Activated naive CD4-positive, alpha-beta T cell treated with anti-CD3 and anti-CD28 coated beads, Interleukin-2, amount 50 U/mL, for 72 hours (primary cell): ENCODE results near the gene HECTD4. TPM values are rescaled to one million over a fixed set of nuclear protein-coding genes. Genes with fewer than 3 reads are reported as not detected.
A peak's percentile ranks its signal among the peaks of the same experiment; 100 is the strongest.
"Not testable (repeated sequence)": the region's sequence is repeated elsewhere in the genome, so short reads cannot be mapped to it uniquely, and the experiment has no call there.

Experiments used
- ATAC-seq, 2 donors: fragments of 150-1000 bp; cut with Tn5 transposase; 2 replicates each; pipeline ENCODE4 v1.10.0; 2021; ENCODE audit warnings: mild to moderate bottlenecking in 2 of 2, moderate library complexity in 2 of 2
- DNase-seq, 2 donors: peaks; one replicate each; pipeline ENCODE4 v3.0.0; 2021 to 2022; ENCODE audit warnings: low spot score in 2 of 2
- H3K27ac Mint-ChIP-seq, 2 donors: one replicate each; pipeline ENCODE4 v1.8.0; 2022; ENCODE audit warnings: mild to moderate bottlenecking in 2 of 2, mixed read lengths in 2 of 2
- H3K36me3 Mint-ChIP-seq, 2 donors: one replicate each; pipeline ENCODE4 v1.8.0; 2022; ENCODE audit warnings: mixed read lengths in 2 of 2
- H3K9me3 Mint-ChIP-seq, 2 donors: one replicate each; pipeline ENCODE4 v1.8.0; 2022; ENCODE audit warnings: mixed read lengths in 2 of 2
- total RNA-seq, 2 donors: library from RNA; stranded (reverse); gene quantifications; one replicate each; pipeline ENCODE4 v1.2.3, GENCODE V29; 2022

Gene HECTD4
- total RNA-seq, 2 donors from 2014 or later = 26.7 to 31.0 TPM

DNA sequence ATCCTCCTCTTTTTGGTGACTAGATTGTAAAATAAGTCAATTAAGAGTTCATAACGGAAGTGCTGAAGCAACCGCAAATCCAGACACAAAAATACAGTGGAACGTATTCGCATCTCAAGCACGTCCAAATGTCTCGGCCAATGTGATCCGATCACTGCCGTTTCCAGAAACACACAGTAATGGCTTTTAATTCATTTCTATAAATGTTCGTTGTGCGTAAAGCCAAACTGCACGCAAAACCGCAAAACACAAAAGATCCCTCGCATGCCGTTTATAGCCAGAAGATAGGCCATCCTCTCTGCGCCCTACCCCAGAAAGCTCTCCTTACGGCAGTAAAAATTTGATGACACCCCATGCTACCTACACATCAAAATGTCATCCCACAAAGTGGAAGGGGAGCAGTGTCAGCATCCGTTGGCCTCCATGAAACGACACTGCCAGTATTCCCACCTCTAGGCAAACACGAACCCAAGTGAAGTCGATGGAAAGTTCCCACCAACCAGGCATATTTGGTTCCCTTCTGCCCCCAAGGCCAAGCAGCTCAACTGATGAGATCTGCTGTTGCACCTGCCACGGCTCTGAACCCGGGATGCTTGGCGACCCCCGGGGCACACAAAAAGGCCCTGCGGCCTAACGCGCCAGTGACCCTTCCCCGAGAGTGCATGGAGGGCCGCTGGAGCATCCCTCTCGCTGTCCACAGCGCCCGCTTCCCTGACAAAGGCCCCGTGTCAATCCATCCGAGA, 1.4 kb downstream of the HECTD4 start:
- DNase-seq (no peak), ATAC-seq (no peak)
- H3K36me3 Mint-ChIP-seq = peaks cover 9 to 12% of the 10 kb centered on the region in 2 donors
- no peaks in the 10 kb centered on the region for H3K9me3 Mint-ChIP-seq
- peak overlapping the region; percentile 89 to 99 for H3K27ac Mint-ChIP-seq

GRCh38 chr12:112375105-112375504, 7.1 kb downstream of the HECTD4 start:
- DNase-seq (no peak), ATAC-seq (no peak)
- no peaks in the 10 kb centered on the region for H3K9me3 Mint-ChIP-seq
- H3K27ac Mint-ChIP-seq = no peak overlapping the region
- H3K36me3 Mint-ChIP-seq = no peaks in the 10 kb centered on the region

DNA sequence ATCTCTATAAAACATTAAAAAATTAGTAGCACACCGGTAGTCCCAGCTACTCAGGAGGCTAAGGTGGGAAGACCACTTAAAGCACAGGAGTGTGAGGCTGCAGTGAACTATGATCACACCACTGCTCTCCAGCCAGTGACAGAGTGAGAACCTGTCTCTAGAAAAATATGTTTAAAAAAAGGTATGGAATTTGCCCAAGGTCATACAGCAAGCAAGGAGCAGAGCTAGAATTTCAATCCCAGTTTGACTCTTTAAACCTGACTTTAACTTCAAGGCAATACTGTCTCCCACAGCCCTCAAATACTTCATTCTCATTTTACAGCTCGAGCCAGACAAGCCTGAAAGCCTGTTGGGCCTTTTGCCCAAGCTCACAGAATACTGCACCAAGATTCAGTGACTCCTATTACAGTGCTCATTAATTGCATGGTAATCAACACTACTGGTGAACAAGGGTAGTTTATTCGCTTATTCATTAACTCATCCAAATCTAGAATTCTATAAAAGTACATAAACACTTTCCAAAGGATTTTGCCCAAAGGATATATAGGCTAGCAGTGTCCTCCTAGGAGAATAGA, 8.0 kb downstream of the HECTD4 start:
- ATAC-seq (no peak), DNase-seq (no peak)
- H3K27ac Mint-ChIP-seq = no peak overlapping the region
- H3K9me3 Mint-ChIP-seq = no peaks in the 10 kb centered on the region
- no peaks in the 10 kb centered on the region for H3K36me3 Mint-ChIP-seq

DNA sequence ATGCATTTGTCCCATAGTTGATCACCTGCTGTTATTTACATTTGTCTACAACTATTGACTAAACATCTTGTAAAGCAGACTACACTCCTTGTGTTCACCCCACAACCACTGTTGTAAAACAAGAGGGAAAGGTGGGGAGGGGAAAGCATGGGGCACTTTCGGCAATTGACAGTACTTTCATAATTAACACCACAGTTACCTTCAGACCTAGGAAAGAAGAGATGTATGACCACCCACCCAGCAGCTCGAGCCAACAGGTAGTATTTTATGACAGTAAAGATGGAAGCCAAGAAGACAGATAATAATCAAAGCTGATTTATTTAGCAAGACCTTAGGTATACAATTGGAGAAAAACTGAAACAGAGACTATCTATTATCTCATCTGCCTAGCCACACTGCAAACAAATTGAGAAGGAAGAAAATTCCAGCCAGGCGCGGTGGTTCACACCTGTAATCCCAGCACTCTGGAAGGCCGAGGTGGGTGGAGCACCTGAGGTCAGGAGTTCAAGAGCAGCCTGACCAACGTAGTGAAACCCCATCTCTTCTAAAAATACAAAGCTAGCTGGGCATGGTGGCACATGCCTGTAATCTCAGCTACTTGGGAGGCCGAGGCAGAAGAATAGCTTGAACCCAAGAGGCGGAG, 11.2 kb downstream of the HECTD4 start:
- no peaks in the 10 kb centered on the region for H3K9me3 Mint-ChIP-seq
- ATAC-seq (no peak), DNase-seq (no peak)
- H3K27ac Mint-ChIP-seq = no peak overlapping the region
- no peaks in the 10 kb centered on the region for H3K36me3 Mint-ChIP-seq

DNA sequence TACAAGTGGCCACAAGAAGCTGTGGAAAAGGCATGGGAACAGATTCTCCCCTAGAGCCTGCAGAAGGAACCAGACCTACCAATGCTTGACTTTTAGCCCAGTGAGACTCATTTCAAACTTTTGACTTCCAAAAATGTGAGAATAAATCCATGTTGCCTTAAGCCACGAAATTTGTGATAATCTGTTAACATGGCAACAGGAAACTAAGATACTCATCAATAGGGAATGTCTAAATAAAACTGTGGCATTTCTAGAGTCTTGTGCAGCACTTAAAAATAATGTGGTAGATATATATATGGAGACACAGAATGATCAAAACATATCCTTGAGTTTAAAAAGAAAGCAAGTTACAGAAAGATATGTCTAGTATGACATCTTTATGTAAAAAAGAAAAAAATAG, 12.0 kb downstream of the HECTD4 start:
- no peak overlapping the region for H3K27ac Mint-ChIP-seq
- no peaks in the 10 kb centered on the region for H3K9me3 Mint-ChIP-seq
- no peaks in the 10 kb centered on the region for H3K36me3 Mint-ChIP-seq
- ATAC-seq (no peak), DNase-seq (no peak)

DNA sequence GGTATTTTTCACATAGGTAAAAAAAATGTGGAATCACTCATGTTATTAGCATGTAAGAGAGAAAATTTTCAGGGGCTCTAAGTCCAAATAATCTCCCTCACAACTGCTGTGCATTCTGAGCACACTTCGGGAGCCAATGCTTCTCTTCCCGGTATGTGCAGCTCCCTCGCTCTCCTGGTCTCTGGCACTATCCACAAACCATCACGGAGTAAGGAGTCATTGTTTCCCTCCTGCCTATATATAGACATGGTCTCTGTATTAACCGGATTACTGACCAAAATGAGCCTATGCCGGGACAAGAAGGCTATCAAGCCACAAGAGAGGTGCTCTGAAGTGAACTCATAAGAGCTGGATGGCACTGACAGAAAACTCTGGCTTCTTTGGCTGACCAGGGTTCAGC, 13.4 kb downstream of the HECTD4 start:
- Mint-ChIP-seq H3K27ac (no peak overlapping the region), H3K9me3 (no peaks in the 10 kb centered on the region), H3K36me3 (no peaks in the 10 kb centered on the region)
- no peak for DNase-seq
- ATAC-seq = no peak

DNA sequence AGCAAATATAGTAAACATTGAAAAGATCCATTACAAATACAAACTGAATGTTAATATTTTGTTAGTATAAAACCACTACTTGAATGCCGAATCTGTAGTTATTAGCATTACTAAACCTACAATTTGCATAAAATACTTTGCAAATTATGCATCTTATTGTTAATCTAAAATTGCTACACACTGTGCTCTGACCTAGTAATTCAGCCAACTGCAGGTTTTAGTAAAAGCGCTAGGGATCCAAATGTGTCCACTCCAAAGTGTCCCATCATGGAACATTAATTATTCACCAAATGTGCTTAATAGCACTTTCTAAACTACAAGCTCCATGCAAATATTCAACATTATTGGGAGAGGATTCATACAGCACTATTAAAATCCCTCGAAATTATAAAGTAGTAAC, 14.3 kb downstream of the HECTD4 start:
- Mint-ChIP-seq H3K36me3 (no peaks in the 10 kb centered on the region), H3K9me3 (no peaks in the 10 kb centered on the region), H3K27ac (no peak overlapping the region)
- no peak for DNase-seq
- no peak for ATAC-seq

- no peak for ATAC-seq
- DNase-seq = no peak
- no peak overlapping the region for H3K27ac Mint-ChIP-seq
- H3K9me3 Mint-ChIP-seq = no peaks in the 10 kb centered on the region
- H3K36me3 Mint-ChIP-seq = no peaks in the 10 kb centered on the region
Observed at GRCh38 chr12:112362310-112362709, 19.9 kb downstream of the HECTD4 start.

- no peak for ATAC-seq
- Mint-ChIP-seq H3K27ac (no peak overlapping the region), H3K36me3 (no peaks in the 10 kb centered on the region), H3K9me3 (no peaks in the 10 kb centered on the region)
- DNase-seq = no peak
Observed at GRCh38 chr12:112361271-112361670, 21.0 kb downstream of the HECTD4 start.

DNA sequence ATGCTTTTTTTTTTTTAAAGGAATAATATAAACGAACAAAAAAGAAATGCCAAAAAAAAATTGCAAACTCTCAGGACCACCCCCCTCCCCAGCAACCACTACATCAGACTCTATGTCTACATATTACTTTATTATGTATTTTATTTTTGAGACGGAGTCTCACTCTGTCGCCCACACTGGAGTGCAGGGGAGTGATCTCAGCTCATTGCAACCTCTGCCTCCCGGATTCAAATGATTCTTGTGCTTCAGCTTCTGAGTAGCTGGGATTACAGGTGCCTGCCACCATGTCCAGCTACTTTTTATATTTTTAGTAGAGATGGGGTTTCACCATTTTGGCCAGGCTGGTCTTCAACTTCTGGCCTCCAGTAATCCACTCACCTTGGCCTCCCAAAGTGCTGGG, 22.9 kb downstream of the HECTD4 start:
- no peak for ATAC-seq
- Mint-ChIP-seq H3K36me3 (no peaks in the 10 kb centered on the region), H3K9me3 (no peaks in the 10 kb centered on the region), H3K27ac (peak overlapping the region in 1 of 2 donors; percentile 77)
- no peak for DNase-seq

DNA sequence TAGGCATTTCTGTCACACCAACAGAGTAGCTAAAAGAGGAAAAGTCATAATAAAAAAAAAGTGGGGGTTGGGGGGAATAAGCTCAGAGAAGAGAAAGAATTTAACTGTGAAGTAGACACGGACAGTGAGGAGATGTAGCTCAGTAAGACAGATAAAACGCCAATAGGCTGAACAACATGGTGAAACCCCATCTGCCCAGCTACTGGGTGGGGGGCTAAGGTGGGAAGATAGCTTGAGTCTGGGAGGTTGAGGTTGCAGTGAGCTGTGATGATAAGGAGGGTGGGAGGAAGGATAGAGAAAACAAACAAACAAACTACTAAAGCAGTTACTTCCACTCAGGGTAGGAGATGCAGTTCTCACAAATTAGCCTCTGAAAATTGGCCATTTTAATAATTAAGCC, 25.0 kb downstream of the HECTD4 start:
- H3K27ac Mint-ChIP-seq = peak overlapping the region in 1 of 2 donors; percentile 38
- H3K9me3 Mint-ChIP-seq = no peaks in the 10 kb centered on the region

GRCh38 chr12:112354399-112354798, 27.8 kb downstream of the HECTD4 start:
- ATAC-seq = no peak
- Mint-ChIP-seq H3K9me3 (no peaks in the 10 kb centered on the region), H3K27ac (no peak overlapping the region), H3K36me3 (no peaks in the 10 kb centered on the region)
- no peak for DNase-seq

More for the DNA sequence above, 25.0 kb downstream of the HECTD4 start:
- no peak for ATAC-seq
- DNase-seq = no peak
- H3K36me3 Mint-ChIP-seq = no peaks in the 10 kb centered on the region

DNA sequence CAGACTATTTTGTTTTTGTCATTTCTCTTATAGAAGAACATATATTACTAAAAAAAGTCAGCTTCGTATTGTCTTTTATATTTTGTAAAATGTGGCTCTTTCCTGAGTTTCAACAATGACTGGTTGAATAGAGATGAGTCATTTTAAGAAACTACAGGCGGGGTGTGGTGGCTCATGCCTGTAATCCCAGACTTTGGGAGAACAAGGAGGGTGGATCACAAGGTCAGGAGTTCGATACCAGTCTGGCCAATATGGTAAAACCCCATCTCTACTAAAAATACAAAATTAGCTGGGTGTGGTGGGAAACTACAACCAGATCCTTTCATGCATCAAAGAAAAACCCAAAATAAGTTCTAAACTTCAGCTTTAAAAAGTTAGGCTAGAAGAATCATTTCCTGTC, 28.8 kb downstream of the HECTD4 start:
- Mint-ChIP-seq H3K9me3 (no peaks in the 10 kb centered on the region), H3K36me3 (no peaks in the 10 kb centered on the region), H3K27ac (no peak overlapping the region)
- no peak for ATAC-seq
- DNase-seq = no peak

GRCh38 chr12:112352921-112353320, 29.3 kb downstream of the HECTD4 start:
- H3K36me3 Mint-ChIP-seq = no peaks in the 10 kb centered on the region
- H3K9me3 Mint-ChIP-seq = no peaks in the 10 kb centered on the region
- ATAC-seq (no peak), DNase-seq (no peak)
- H3K27ac Mint-ChIP-seq = no peak overlapping the region

DNA sequence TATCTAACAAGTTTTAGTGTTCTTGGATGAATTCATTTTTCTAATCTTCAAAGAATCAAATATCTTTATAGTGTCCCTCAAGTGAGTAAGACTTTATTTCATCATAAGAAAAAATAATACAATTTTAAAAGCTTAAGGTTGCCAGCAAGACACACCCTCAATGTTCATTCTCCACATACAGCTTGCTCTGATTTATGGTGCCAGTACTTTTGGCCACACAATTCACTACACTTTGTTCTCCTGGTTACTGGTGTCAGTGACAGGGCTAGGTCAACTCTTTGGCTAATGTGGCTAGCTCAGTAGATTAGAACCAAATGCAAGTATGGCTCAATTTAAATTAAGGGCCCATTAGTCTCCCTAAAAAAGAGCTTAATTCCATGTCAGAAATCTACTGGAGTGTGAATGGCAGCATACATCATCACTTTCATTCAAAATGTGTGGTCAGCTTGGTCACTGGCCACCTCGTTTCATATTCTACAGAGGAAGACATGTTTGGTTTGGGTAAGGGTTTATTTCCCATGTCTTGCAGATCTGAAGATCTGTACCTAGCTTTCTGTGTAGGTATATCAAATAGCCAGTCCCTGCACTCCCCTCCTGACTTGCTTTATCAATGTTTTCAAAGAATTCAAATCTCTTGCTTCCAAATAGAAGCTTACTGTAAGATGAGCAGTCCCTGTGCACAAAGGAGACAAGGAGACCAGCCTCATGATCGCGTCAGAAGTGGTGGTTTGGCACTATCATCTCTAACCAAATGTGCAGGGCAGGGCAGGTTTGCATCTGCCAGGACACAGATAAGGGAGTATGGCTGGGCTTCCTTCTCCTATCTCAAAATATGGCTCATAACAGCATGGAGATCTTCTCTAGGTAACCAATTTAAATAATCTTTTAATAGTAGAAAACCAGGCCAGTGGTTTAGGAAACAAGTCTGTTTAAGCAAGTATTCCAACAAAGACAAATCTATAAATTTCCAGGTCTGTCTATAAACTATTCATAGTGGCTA, 31.3 kb downstream of the HECTD4 start:
- no peak overlapping the region for H3K27ac Mint-ChIP-seq
- H3K9me3 Mint-ChIP-seq = no peaks in the 10 kb centered on the region
- ATAC-seq (no peak), DNase-seq (no peak)
- no peaks in the 10 kb centered on the region for H3K36me3 Mint-ChIP-seq

DNA sequence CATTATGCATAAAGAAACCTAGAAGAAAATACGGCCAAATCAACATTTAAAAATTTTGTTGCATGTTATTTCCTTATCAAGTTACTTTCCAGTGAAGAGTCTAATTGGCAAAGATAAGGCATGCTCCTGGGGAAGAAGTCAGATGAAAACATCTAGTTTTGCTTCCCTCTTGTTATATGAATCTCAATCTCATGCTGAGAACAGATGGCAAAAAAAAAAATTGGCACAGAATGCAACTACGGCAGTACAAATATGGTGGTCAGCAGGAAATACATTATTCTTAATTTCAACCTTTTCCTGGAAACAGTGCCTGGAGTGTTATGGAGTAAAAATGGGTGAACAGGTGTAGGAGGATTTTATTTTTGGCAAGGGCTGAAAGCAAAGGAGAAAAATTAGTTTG, 32.8 kb downstream of the HECTD4 start:
- Mint-ChIP-seq H3K27ac (peak overlapping the region in 1 of 2 donors; percentile 1), H3K36me3 (no peaks in the 10 kb centered on the region), H3K9me3 (no peaks in the 10 kb centered on the region)
- ATAC-seq (no peak), DNase-seq (no peak)

DNA sequence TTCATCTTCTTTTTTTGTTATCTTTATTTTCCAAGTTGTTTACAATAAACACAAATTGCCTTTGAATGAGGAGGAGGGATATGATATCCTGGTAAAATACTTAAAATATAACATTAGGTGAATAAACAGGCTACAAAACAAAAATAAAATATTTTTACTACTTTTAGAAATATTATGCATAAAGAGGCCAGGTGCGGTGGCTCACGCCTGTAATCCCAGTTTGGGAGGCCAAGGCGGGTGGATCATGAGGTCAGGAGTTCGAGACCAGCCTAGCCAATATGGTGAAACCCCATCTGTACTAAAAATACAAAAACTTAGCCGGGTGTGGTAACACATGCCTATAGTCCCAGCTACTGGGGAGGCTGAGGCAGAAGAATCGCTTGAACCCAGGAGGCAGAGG, 33.3 kb downstream of the HECTD4 start:
- not testable (repeated sequence) for ATAC-seq, DNase-seq, H3K27ac Mint-ChIP-seq, H3K36me3 Mint-ChIP-seq, H3K9me3 Mint-ChIP-seq
